Measurements from ENCODE around the gene PLEKHB2. TPM values are rescaled to one million over a fixed set of nuclear protein-coding genes. Genes with fewer than 3 reads are reported as not detected.

PLEKHB2 gene
- total and polyA plus RNA-seq, 12 donors, result 16.1 to 214 (median 96.0) TPM

- H3K36me3 ChIP-seq (replicated peaks in 1 of 2), result peaks cover 0 to 10% of the 10 kb centered on the region in 2 donors
- 0 to 1% (median 1%) methylated on average over 5 to 107 of the region's 107 CpGs for WGBS, 4 donors
- intact Hi-C loops (cut with DNase I), result no loop called here
- no peaks in the 10 kb centered on the region for H3K9me3 ChIP-seq (replicated peaks in 1 of 3)
- H3K4me1 ChIP-seq (replicated peaks in 1 of 2), result peaks cover 0 to 26% of the 10 kb centered on the region in 2 donors
- peak; percentile 84 to 92 (median 88) for DNase-seq
- no peaks in the 10 kb centered on the region for H3K27me3 ChIP-seq
- peak within 1 kb of the TSS; percentile 87 to 100 (median 98) for H3K27ac ChIP-seq
- H3K4me3 ChIP-seq, result peak within 1 kb of the TSS in 3 of 4 donors; percentile 79 to 100 (median 81)
- TF ChIP-seq CTCF (IDR thresholded peaks at IDR 0.05) (peak in 1 of 6 experiments; percentile 18), POLR2A (IDR thresholded peaks at IDR 0.05) (peak; percentile 97 to 98)
Observed at GRCh38 chr2:131093006-131093695, 12.0 kb upstream of the PLEKHB2 start, which contains the start of gene FAM168B. Gene FAM168B, minus strand, starts transcription at chr2:131093460. Its CDS starts 10,814 bp downstream, at chr2:131082646.

DNA sequence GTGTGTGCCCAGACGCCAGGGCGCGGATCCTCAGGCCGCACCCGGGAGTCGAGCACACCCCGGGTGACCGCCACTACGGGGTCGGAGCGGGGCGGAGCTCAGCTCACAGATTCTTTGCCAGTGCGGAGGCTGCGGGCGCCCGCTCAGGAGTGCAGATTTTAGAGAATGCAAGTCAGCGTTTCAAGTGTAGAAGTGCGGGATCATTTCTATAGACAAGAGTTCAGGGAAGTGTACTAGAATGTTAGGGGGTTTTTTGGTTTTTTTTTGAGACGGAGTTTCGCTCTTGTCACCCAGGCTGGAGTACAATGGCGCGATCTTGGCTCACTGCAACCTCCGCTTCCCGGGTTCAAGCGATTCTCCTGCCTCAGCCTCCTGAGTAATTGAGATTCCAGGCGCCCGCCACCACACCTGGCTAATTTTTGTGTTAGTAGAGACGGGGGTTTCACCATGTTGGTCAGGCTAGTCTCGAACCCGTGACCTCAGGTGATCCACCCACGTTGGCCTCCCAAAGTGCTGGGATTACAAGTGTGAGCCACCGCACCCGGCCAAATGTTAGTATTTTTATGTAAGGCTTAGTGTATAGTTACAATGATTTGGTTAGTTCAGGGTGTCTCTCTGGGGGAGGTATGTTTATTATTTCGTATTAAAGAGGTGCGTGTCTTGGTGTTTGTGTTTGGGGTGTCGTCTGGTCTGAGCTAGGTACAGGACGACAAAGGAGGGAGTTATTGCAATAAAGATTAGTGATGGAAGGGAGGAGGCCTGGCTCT, 11.3 kb upstream of the PLEKHB2 start:
- no peaks in the 10 kb centered on the region for H3K27me3 ChIP-seq
- peaks cover 0 to 26% of the 10 kb centered on the region in 2 donors for H3K4me1 ChIP-seq (replicated peaks in 1 of 2)
- DNase-seq, result peak in 3 of 7 donors; percentile 41 to 78 (median 64)
- no peaks in the 10 kb centered on the region for H3K9me3 ChIP-seq (replicated peaks in 1 of 3)
- H3K27ac ChIP-seq, result peak overlapping the region; percentile 62 to 100 (median 98)
- intact Hi-C loops (cut with DNase I), result no loop called here
- TF ChIP-seq CTCF (IDR thresholded peaks at IDR 0.05) (peak in 1 of 6 experiments; percentile 2), POLR2A (IDR thresholded peaks at IDR 0.05) (no peak)
- peaks cover 0 to 4% of the 10 kb centered on the region in 2 donors for H3K36me3 ChIP-seq (replicated peaks in 1 of 2)
- 7 to 11% (median 9%) methylated on average over 37 of the region's 37 CpGs for WGBS, 4 donors
- H3K4me3 ChIP-seq, result peak overlapping the region in 3 of 4 donors; percentile 79 to 100 (median 81)

- no peak for DNase-seq
- Histone ChIP-seq H3K36me3 (replicated peaks in 1 of 2) (no peaks in the 10 kb centered on the region), H3K27me3 (no peaks in the 10 kb centered on the region), H3K4me3 (peak overlapping the region in 1 of 4 donors; percentile 100), H3K27ac (peak overlapping the region in 3 of 5 donors; percentile 98 to 100 (median 98)), H3K9me3 (replicated peaks in 1 of 3) (no peaks in the 10 kb centered on the region), H3K4me1 (replicated peaks in 1 of 2) (peaks cover 0 to 26% of the 10 kb centered on the region in 2 donors)
- intact Hi-C loops (cut with DNase I), result no loop called here
- TF ChIP-seq CTCF (IDR thresholded peaks at IDR 0.05), result no peak
- TF ChIP-seq POLR2A (IDR thresholded peaks at IDR 0.05), result no peak
- 67 to 73% (median 68%) methylated on average over 22 of the region's 22 CpGs for WGBS, 4 donors
Observed at GRCh38 chr2:131094463-131095281, 10.5 kb upstream of the PLEKHB2 start.

All from adrenal gland (tissue), 12 donors.